Adrenal gland (tissue), 5 donors: ENCODE data around the gene BSN.

Source experiments
- CTCF ChIP-seq, 6 experiments: fragments of 450-650 bp in 4 of 6; fragments of 200-600 bp in 2 of 6; sonication (generic) in 1 of 6; IDR thresholded peaks; 1 replicate in 5 of 6; 2 replicates in 1 of 6; pipeline versions ENCODE4 v1.5.1 to v1.8.0; 2016 to 2021; ENCODE audit warnings: antibody characterized with exemption in 6 of 6, mild to moderate bottlenecking in 2 of 6, moderate library complexity in 1 of 6
- POLR2A ChIP-seq, 2 donors: fragments of 450-650 bp; IDR thresholded peaks; one replicate each; pipeline ENCODE4 v1.6.1; 2017; ENCODE audit warnings: antibody characterized with exemption in 2 of 2, mild to moderate bottlenecking in 2 of 2, moderate library complexity in 1 of 2
- donor health status: DM: no; HTN: no; CAD: no.

DNA sequence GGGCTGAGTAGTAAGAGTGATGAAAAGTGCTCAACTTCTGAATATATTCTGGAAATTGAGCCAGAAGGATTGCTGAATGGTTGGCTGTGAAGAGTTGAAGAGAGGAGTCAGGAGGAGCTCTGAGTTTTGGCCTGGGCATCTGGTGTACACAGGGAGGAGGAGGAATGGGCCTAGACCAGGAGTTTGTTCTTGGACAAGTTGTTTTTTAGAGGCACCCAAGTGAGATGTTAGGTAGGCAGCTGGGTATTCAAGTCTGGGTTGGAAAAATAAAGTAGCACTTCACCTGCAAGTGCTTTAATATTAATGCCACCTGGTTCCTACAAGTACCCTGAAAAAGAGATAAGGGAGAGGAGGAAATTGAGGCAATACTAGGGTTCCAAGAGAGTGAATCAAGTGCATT is 14.7 kb downstream of the BSN start:
- no peak for TF ChIP-seq CTCF (IDR thresholded peaks at IDR 0.05)
- no peak for TF ChIP-seq POLR2A (IDR thresholded peaks at IDR 0.05)
